ENCODE results near the gene KCNA1. TPM values are rescaled to one million over a fixed set of nuclear protein-coding genes. Genes with fewer than 3 reads are reported as not detected.
"Not testable (repeated sequence)": the region's sequence is repeated elsewhere in the genome, so short reads cannot be mapped to it uniquely, and the experiment has no call there.

Gene KCNA1
- total and polyA plus RNA-seq, 2 donors, result 0.71 to 4.0 TPM

GRCh38 chr12:4873947-4874346 lies 35.8 kb upstream of the KCNA1 start:
- Histone ChIP-seq H3K4me1 (ENCODE audit: control insufficient read depth in 2 of 2, insufficient read depth in 2 of 2, low read length in 2 of 2) (no peaks in the 10 kb centered on the region), H3K4me3 (ENCODE audit: low read length in 2 of 2) (no peak overlapping the region), H3K36me3 (ENCODE audit: control insufficient read depth in 2 of 2, insufficient read depth in 2 of 2, low read length in 1 of 2) (no peaks in the 10 kb centered on the region), H3K27me3 (ENCODE audit: control insufficient read depth in 2 of 2, insufficient read depth in 1 of 2, low read length in 1 of 2) (peaks cover 2 to 12% of the 10 kb centered on the region in 2 donors), H3K27ac (ENCODE audit: low read depth in 1 of 2, low read length in 1 of 2) (no peak overlapping the region), H3K9me3 (ENCODE audit: control insufficient read depth in 2 of 2, insufficient read depth in 1 of 2, low read length in 1 of 2) (no peaks in the 10 kb centered on the region)
- WGBS, result 88% methylated on average over 1 of the region's 1 CpG
- DNase-seq (ENCODE audit: low read depth in 6 of 9, low spot score in 9 of 9), result no peak

- no peak overlapping the region for H3K4me3 ChIP-seq (ENCODE audit: low read length in 2 of 2)
- no peaks in the 10 kb centered on the region for H3K4me1 ChIP-seq (ENCODE audit: control insufficient read depth in 2 of 2, insufficient read depth in 2 of 2, low read length in 2 of 2)
- no peak overlapping the region for H3K27ac ChIP-seq (ENCODE audit: low read depth in 1 of 2, low read length in 1 of 2)
- no peaks in the 10 kb centered on the region for H3K36me3 ChIP-seq (ENCODE audit: control insufficient read depth in 2 of 2, insufficient read depth in 2 of 2, low read length in 1 of 2)
- peaks cover 2 to 12% of the 10 kb centered on the region in 2 donors for H3K27me3 ChIP-seq (ENCODE audit: control insufficient read depth in 2 of 2, insufficient read depth in 1 of 2, low read length in 1 of 2)
- peaks cover 0 to 4% of the 10 kb centered on the region in 2 donors for H3K9me3 ChIP-seq (ENCODE audit: control insufficient read depth in 2 of 2, insufficient read depth in 1 of 2, low read length in 1 of 2)
- DNase-seq (ENCODE audit: low read depth in 6 of 9, low spot score in 9 of 9), result no peak
- 66% methylated on average over 2 of the region's 2 CpGs for WGBS
These were observed 35.0 kb upstream of the KCNA1 start for GRCh38 chr12:4874671-4875070.

GRCh38 chr12:4879481-4879880 lies 30.2 kb upstream of the KCNA1 start:
- H3K27me3 ChIP-seq (ENCODE audit: control insufficient read depth in 2 of 2, insufficient read depth in 1 of 2, low read length in 1 of 2); H3K9me3 ChIP-seq (ENCODE audit: control insufficient read depth in 2 of 2, insufficient read depth in 1 of 2, low read length in 1 of 2); H3K4me1 ChIP-seq (ENCODE audit: control insufficient read depth in 2 of 2, insufficient read depth in 2 of 2, low read length in 2 of 2); H3K4me3 ChIP-seq (ENCODE audit: low read length in 2 of 2); DNase-seq (ENCODE audit: low read depth in 6 of 9, low spot score in 9 of 9); H3K27ac ChIP-seq (ENCODE audit: low read depth in 1 of 2, low read length in 1 of 2); H3K36me3 ChIP-seq (ENCODE audit: control insufficient read depth in 2 of 2, insufficient read depth in 2 of 2, low read length in 1 of 2): not testable (repeated sequence)
- 97% methylated on average over 2 of the region's 2 CpGs for WGBS

GRCh38 chr12:4881266-4882064 lies 28.2 kb upstream of the KCNA1 start:
- WGBS, result 91% methylated on average over 20 of the region's 20 CpGs
- H3K4me3 ChIP-seq (ENCODE audit: low read length in 2 of 2), result no peak overlapping the region

GRCh38 chr12:4891866-4892265 lies 17.8 kb upstream of the KCNA1 start:
- H3K4me3 ChIP-seq (ENCODE audit: low read length in 2 of 2), result no peak overlapping the region
- no peak for DNase-seq (ENCODE audit: low read depth in 6 of 9, low spot score in 9 of 9)
- H3K27ac ChIP-seq (ENCODE audit: low read depth in 1 of 2, low read length in 1 of 2), result no peak overlapping the region
- no peaks in the 10 kb centered on the region for H3K36me3 ChIP-seq (ENCODE audit: control insufficient read depth in 2 of 2, insufficient read depth in 2 of 2, low read length in 1 of 2)
- no peaks in the 10 kb centered on the region for H3K4me1 ChIP-seq (ENCODE audit: control insufficient read depth in 2 of 2, insufficient read depth in 2 of 2, low read length in 2 of 2)
- peaks cover 3 to 6% of the 10 kb centered on the region in 2 donors for H3K27me3 ChIP-seq (ENCODE audit: control insufficient read depth in 2 of 2, insufficient read depth in 1 of 2, low read length in 1 of 2)
- WGBS, result 91% methylated on average over 5 of the region's 5 CpGs
- no peaks in the 10 kb centered on the region for H3K9me3 ChIP-seq (ENCODE audit: control insufficient read depth in 2 of 2, insufficient read depth in 1 of 2, low read length in 1 of 2)

More at GRCh38 chr12:4881266-4882064, 28.2 kb upstream of the KCNA1 start:
- no peak for DNase-seq (ENCODE audit: low read depth in 6 of 9, low spot score in 9 of 9)
- Histone ChIP-seq H3K4me1 (ENCODE audit: control insufficient read depth in 2 of 2, insufficient read depth in 2 of 2, low read length in 2 of 2) (no peaks in the 10 kb centered on the region), H3K36me3 (ENCODE audit: control insufficient read depth in 2 of 2, insufficient read depth in 2 of 2, low read length in 1 of 2) (no peaks in the 10 kb centered on the region), H3K27me3 (ENCODE audit: control insufficient read depth in 2 of 2, insufficient read depth in 1 of 2, low read length in 1 of 2) (peaks cover 0 to 2% of the 10 kb centered on the region in 2 donors), H3K27ac (ENCODE audit: low read depth in 1 of 2, low read length in 1 of 2) (no peak overlapping the region), H3K9me3 (ENCODE audit: control insufficient read depth in 2 of 2, insufficient read depth in 1 of 2, low read length in 1 of 2) (peaks cover 0 to 4% of the 10 kb centered on the region in 2 donors)

- Histone ChIP-seq H3K4me3 (ENCODE audit: low read length in 2 of 2) (no peak overlapping the region), H3K36me3 (ENCODE audit: control insufficient read depth in 2 of 2, insufficient read depth in 2 of 2, low read length in 1 of 2) (no peaks in the 10 kb centered on the region), H3K27me3 (ENCODE audit: control insufficient read depth in 2 of 2, insufficient read depth in 1 of 2, low read length in 1 of 2) (peaks cover 0 to 6% of the 10 kb centered on the region in 2 donors), H3K9me3 (ENCODE audit: control insufficient read depth in 2 of 2, insufficient read depth in 1 of 2, low read length in 1 of 2) (no peaks in the 10 kb centered on the region), H3K27ac (ENCODE audit: low read depth in 1 of 2, low read length in 1 of 2) (no peak overlapping the region), H3K4me1 (ENCODE audit: control insufficient read depth in 2 of 2, insufficient read depth in 2 of 2, low read length in 2 of 2) (no peaks in the 10 kb centered on the region)
- no peak for DNase-seq (ENCODE audit: low read depth in 6 of 9, low spot score in 9 of 9)
- WGBS, result 93% methylated on average over 1 of the region's 1 CpG
These were observed 17.3 kb upstream of the KCNA1 start for GRCh38 chr12:4892418-4892817.

- H3K36me3 ChIP-seq (ENCODE audit: control insufficient read depth in 2 of 2, insufficient read depth in 2 of 2, low read length in 1 of 2), result no peaks in the 10 kb centered on the region
- no peak overlapping the region for H3K4me3 ChIP-seq (ENCODE audit: low read length in 2 of 2)
- DNase-seq (ENCODE audit: low read depth in 6 of 9, low spot score in 9 of 9), result no peak
- H3K27ac ChIP-seq (ENCODE audit: low read depth in 1 of 2, low read length in 1 of 2), result no peak overlapping the region
- peaks cover 0 to 6% of the 10 kb centered on the region in 2 donors for H3K27me3 ChIP-seq (ENCODE audit: control insufficient read depth in 2 of 2, insufficient read depth in 1 of 2, low read length in 1 of 2)
- H3K9me3 ChIP-seq (ENCODE audit: control insufficient read depth in 2 of 2, insufficient read depth in 1 of 2, low read length in 1 of 2), result no peaks in the 10 kb centered on the region
- H3K4me1 ChIP-seq (ENCODE audit: control insufficient read depth in 2 of 2, insufficient read depth in 2 of 2, low read length in 2 of 2), result no peaks in the 10 kb centered on the region
- WGBS, result 80% methylated on average over 9 of the region's 9 CpGs
These were observed 15.7 kb upstream of the KCNA1 start for GRCh38 chr12:4894019-4894418.

GRCh38 chr12:4899364-4899763 lies 10.3 kb upstream of the KCNA1 start:
- DNase-seq (ENCODE audit: low read depth in 6 of 9, low spot score in 9 of 9), result no peak
- H3K27ac ChIP-seq (ENCODE audit: low read depth in 1 of 2, low read length in 1 of 2), result no peak overlapping the region
- no peak overlapping the region for H3K4me3 ChIP-seq (ENCODE audit: low read length in 2 of 2)
- peaks cover 0 to 9% of the 10 kb centered on the region in 2 donors for H3K27me3 ChIP-seq (ENCODE audit: control insufficient read depth in 2 of 2, insufficient read depth in 1 of 2, low read length in 1 of 2)
- no peaks in the 10 kb centered on the region for H3K36me3 ChIP-seq (ENCODE audit: control insufficient read depth in 2 of 2, insufficient read depth in 2 of 2, low read length in 1 of 2)
- H3K4me1 ChIP-seq (ENCODE audit: control insufficient read depth in 2 of 2, insufficient read depth in 2 of 2, low read length in 2 of 2), result no peaks in the 10 kb centered on the region
- no peaks in the 10 kb centered on the region for H3K9me3 ChIP-seq (ENCODE audit: control insufficient read depth in 2 of 2, insufficient read depth in 1 of 2, low read length in 1 of 2)
- 58% methylated on average over 4 of the region's 4 CpGs for WGBS

GRCh38 chr12:4900327-4900726 lies 9.4 kb upstream of the KCNA1 start:
- H3K9me3 ChIP-seq (ENCODE audit: control insufficient read depth in 2 of 2, insufficient read depth in 1 of 2, low read length in 1 of 2), result no peaks in the 10 kb centered on the region
- H3K36me3 ChIP-seq (ENCODE audit: control insufficient read depth in 2 of 2, insufficient read depth in 2 of 2, low read length in 1 of 2), result no peaks in the 10 kb centered on the region
- WGBS, result 92% methylated on average over 5 of the region's 5 CpGs
- DNase-seq (ENCODE audit: low read depth in 6 of 9, low spot score in 9 of 9), result no peak
- peaks cover 0 to 18% of the 10 kb centered on the region in 2 donors for H3K27me3 ChIP-seq (ENCODE audit: control insufficient read depth in 2 of 2, insufficient read depth in 1 of 2, low read length in 1 of 2)
- H3K4me1 ChIP-seq (ENCODE audit: control insufficient read depth in 2 of 2, insufficient read depth in 2 of 2, low read length in 2 of 2), result no peaks in the 10 kb centered on the region
- H3K27ac ChIP-seq (ENCODE audit: low read depth in 1 of 2, low read length in 1 of 2), result no peak overlapping the region
- no peak overlapping the region for H3K4me3 ChIP-seq (ENCODE audit: low read length in 2 of 2)
